GM10248 (cell line): ENCODE measurements around the gene CDK4.
A peak's percentile ranks its signal among the peaks of the same experiment; 100 is the strongest.

Experiments used
- CTCF ChIA-PET: fragments of 300-600 bp; sonication (Branson Sonifier 250); formaldehyde crosslinking; extraction: SDS; loops from one replicate; lab custom pipeline; 2021; ENCODE audit warnings: antibody characterized with exemption; lab: Yijun Ruan, JAX
- POLR2A ChIA-PET: fragments of 350-650 bp; sonication (Branson Sonifier 250); formaldehyde crosslinking; extraction: SDS; loops from one replicate; lab custom pipeline; 2020; ENCODE audit warnings: antibody characterized with exemption; lab: Yijun Ruan, JAX
- DNase-seq: peaks from one replicate; pipeline ENCODE4 v3.0.0; 2012; ENCODE audit errors: extremely low spot score
- CTCF ChIP-seq: IDR thresholded peaks from 2 replicates; pipeline ENCODE4 v1.5.1; 2012; ENCODE audit warnings: mild to moderate bottlenecking, low read depth; ENCODE audit errors: extremely low read depth, missing control alignments, control extremely low read depth

CDK4 gene

GRCh38 chr12:57720606-57721595 lies 31.2 kb downstream of the CDK4 start:
- DNase-seq = no peak
- CTCF ChIA-PET = interaction anchor here (1.2 to 2.8 kb wide), 3 partner anchors 12 to 27 kb away, joined by 3 to 9 read pairs (median 9); partner anchors contain the start of gene OS9
- POLR2A ChIA-PET = no interaction called here

GRCh38 chr12:57719777-57720605 lies 32.1 kb downstream of the CDK4 start:
- DNase-seq = peak; percentile 10
- CTCF ChIA-PET = interaction anchor here (1.2 to 2.8 kb wide), 6 partner anchors 11 to 36 kb away, joined by 3 to 9 read pairs (median 5); partner anchors contain the start of gene OS9
- no peak for TF ChIP-seq CTCF
- POLR2A ChIA-PET = no interaction called here

More at GRCh38 chr12:57720606-57721595, 31.2 kb downstream of the CDK4 start:
- TF ChIP-seq CTCF = no peak

- DNase-seq = peak; percentile 4
- ChIA-PET POLR2A (no interaction called here), CTCF (interaction anchor here (1.0 to 2.8 kb wide), 7 partner anchors 14 to 86 kb away, joined by 3 to 9 read pairs (median 5); partner anchors contain the start of genes B4GALNT1 and OS9)
- TF ChIP-seq CTCF = no peak
These were observed 33.2 kb downstream of the CDK4 start for GRCh38 chr12:57718641-57719528.

GRCh38 chr12:57717846-57718640 lies 34.1 kb downstream of the CDK4 start:
- POLR2A ChIA-PET = no interaction called here
- CTCF ChIA-PET = interaction anchor here (1.0 to 1.9 kb wide), 4 partner anchors 14 to 85 kb away, joined by 3 to 5 read pairs (median 4); partner anchors contain the start of gene B4GALNT1
- peak; percentile 6 for DNase-seq
- TF ChIP-seq CTCF = no peak

GRCh38 chr12:57717131-57717530 lies 35.0 kb downstream of the CDK4 start:
- no peak for TF ChIP-seq CTCF
- ChIA-PET POLR2A (no interaction called here), CTCF (no interaction called here)
- no peak for DNase-seq
